HepG2 (cell line): ENCODE measurements around the gene CCM2. TPM values are rescaled to one million over a fixed set of nuclear protein-coding genes. Genes with fewer than 3 reads are reported as not detected.

ENCODE experiments used
- ATAC-seq: fragments of 200-7000 bp; cut with Tn5 transposase; 3 replicates; pipeline ENCODE4 v1.9.1; 2020; ENCODE audit warnings: mild to moderate bottlenecking, moderate library complexity
- BruUV-seq: library from RNA; stranded (reverse); fragments of 400-500 nt; replicated peaks from 2 replicates; lab custom pipeline; 2021; lab: Mats Ljungman, UMichigan
- CTCF ChIA-PET: fragments of 300-600 bp; formaldehyde crosslinking; extraction: SDS; loops from one replicate; lab custom pipeline; 2021; ENCODE audit warnings: low total read pairs, inconsistent platforms, low intra/inter-chr PET ratio; lab: Yijun Ruan, JAX
- POLR2A ChIA-PET: fragments of 350-600 bp; sonication (Branson Sonifier 250); formaldehyde crosslinking; loops from one replicate; lab custom pipeline; 2020; ENCODE audit warnings: antibody characterized with exemption, inconsistent platforms; lab: Yijun Ruan, JAX
- DNase-seq: peaks from one replicate; pipeline ENCODE4 v3.0.0-alpha.2; 2015; ENCODE audit warnings: low spot score
- FAIRE-seq: peaks from 3 replicates; lab custom pipeline; 2011; peaks lifted over from hg19 to GRCh38; lab: Jason Lieb, UNC
- H2AFZ ChIP-seq: one replicate; pipeline ENCODE4 v1.6.1; 2011; ENCODE audit warnings: low read length, inconsistent platforms
- H3K27ac ChIP-seq: fragments of 300-600 bp; 3 replicates; pipeline ENCODE4 v1.8.0; 2011; ENCODE audit warnings: mixed run types, mild to moderate bottlenecking, mixed read lengths, low read length, inconsistent platforms; ENCODE audit not compliant: insufficient read depth; ENCODE audit errors: extremely low read length
- H3K27me3 ChIP-seq, 2 experiments: fragments of 200-600 bp in 1 of 2; 2 replicates in 1 of 2; 3 replicates in 1 of 2; pipeline versions ENCODE4 v1.6.0 to v1.8.0; 2011; ENCODE audit warnings: low read length in 2 of 2, mild to moderate bottlenecking in 2 of 2, moderate library complexity in 2 of 2, inconsistent platforms in 1 of 2; ENCODE audit not compliant: insufficient read depth in 2 of 2, control insufficient read depth in 1 of 2
- H3K36me3 ChIP-seq, 2 experiments: fragments of 200-600 bp in 1 of 2; replicated peaks in 1 of 2; 2 replicates in 1 of 2; 3 replicates in 1 of 2; pipeline versions ENCODE4 v1.5.1 to v1.8.0; 2011; ENCODE audit warnings: low read length in 2 of 2, inconsistent platforms in 1 of 2; ENCODE audit not compliant: insufficient read depth in 2 of 2, control insufficient read depth in 1 of 2
- H3K4me1 ChIP-seq: 2 replicates; pipeline ENCODE4 v1.5.1; 2012; ENCODE audit warnings: low read length, inconsistent platforms; ENCODE audit not compliant: insufficient read depth
- H3K4me2 ChIP-seq: 2 replicates; pipeline ENCODE4 v1.6.0; 2011; ENCODE audit warnings: low read depth, low read length, inconsistent platforms
- H3K4me3 ChIP-seq, 3 experiments: fragments of 200-600 bp in 1 of 3; sonication (generic), shearing (Covaris generic) in 1 of 3; replicated peaks in 1 of 3; 2 replicates each; pipeline ENCODE4 v1.5.1; 2011 to 2016; ENCODE audit warnings: low read length in 3 of 3, inconsistent platforms in 2 of 3, low read depth in 2 of 3, mild to moderate bottlenecking in 2 of 3, control low read depth in 1 of 3, mixed read lengths in 1 of 3; ENCODE audit not compliant: insufficient read depth in 1 of 3
- H3K79me2 ChIP-seq: one replicate; pipeline ENCODE4 v1.6.1; 2011; ENCODE audit warnings: low read length, inconsistent platforms; ENCODE audit not compliant: insufficient read depth
- H3K9ac ChIP-seq: 2 replicates; pipeline ENCODE4 v1.6.0; 2011; ENCODE audit warnings: mild to moderate bottlenecking, low read depth, low read length, inconsistent platforms; ENCODE audit not compliant: insufficient read depth
- H3K9me3 ChIP-seq: 2 replicates; pipeline ENCODE4 v1.5.1; 2012; ENCODE audit warnings: mild to moderate bottlenecking, low read length
- H4K20me1 ChIP-seq: 2 replicates; pipeline ENCODE4 v1.6.0; 2011; ENCODE audit warnings: inconsistent platforms, mild to moderate bottlenecking, low read length, moderate library complexity; ENCODE audit not compliant: insufficient read depth
- AGO1 ChIP-seq: fragments of 200-400 bp; formaldehyde crosslinking; IDR thresholded peaks from 2 replicates; pipeline ENCODE4 v1.6.1; 2017; ENCODE audit warnings: mild to moderate bottlenecking, low read depth, low read length, moderate library complexity; ENCODE audit not compliant: poor library complexity, severe bottlenecking
- ARHGAP35 ChIP-seq: sonication (generic); formaldehyde crosslinking; IDR thresholded peaks from 2 replicates; pipeline ENCODE4 v1.9.0; 2022; ENCODE audit warnings: mild to moderate bottlenecking, inconsistent platforms, moderate library complexity, missing genetic modification reagents, borderline replicate concordance
- GLI4 ChIP-seq: sonication (generic); formaldehyde crosslinking; IDR thresholded peaks from 2 replicates; pipeline ENCODE4 v1.5.1; 2020; ENCODE audit warnings: missing genetic modification reagents, mild to moderate bottlenecking, moderate library complexity, borderline replicate concordance
- KMT2B ChIP-seq: IDR thresholded peaks from 2 replicates; pipeline ENCODE4 v1.6.1; 2016; ENCODE audit warnings: missing genetic modification reagents, missing compliant biosample characterization
- MIER2 ChIP-seq: IDR thresholded peaks from 2 replicates; pipeline ENCODE4 v1.6.1; 2016; ENCODE audit warnings: missing biosample characterization, missing genetic modification reagents
- SCMH1 ChIP-seq: sonication (generic); formaldehyde crosslinking; IDR thresholded peaks from 2 replicates; pipeline ENCODE4 v1.9.0; 2021; ENCODE audit warnings: missing genetic modification reagents, mild to moderate bottlenecking, borderline replicate concordance
- SKI ChIP-seq: fragments of 450-650 bp; IDR thresholded peaks from one replicate; pipeline ENCODE4 v1.6.1; 2018; ENCODE audit warnings: mild to moderate bottlenecking; ENCODE audit not compliant: partially characterized antibody
- ZBTB40 ChIP-seq, 2 experiments: fragments of 450-650 bp in 1 of 2; sonication (generic) in 1 of 2; formaldehyde crosslinking in 1 of 2; IDR thresholded peaks; 2 replicates each; pipeline versions ENCODE4 v1.6.1 to v1.8.0; 2016 to 2022; ENCODE audit warnings: antibody characterized with exemption in 1 of 2, mild to moderate bottlenecking in 1 of 2, missing genetic modification reagents in 1 of 2
- ZNF276 ChIP-seq: sonication (generic); formaldehyde crosslinking; IDR thresholded peaks from 2 replicates; pipeline ENCODE4 v1.4.0; 2020; ENCODE audit warnings: mild to moderate bottlenecking, low read depth, missing genetic modification reagents
- ZNF792 ChIP-seq: IDR thresholded peaks from 2 replicates; pipeline ENCODE4 v1.6.1; 2016
- ZNF841 ChIP-seq: sonication (generic); formaldehyde crosslinking; IDR thresholded peaks from 2 replicates; pipeline ENCODE4 v1.8.1; 2023; ENCODE audit warnings: missing genetic modification reagents, borderline replicate concordance
- WGBS: methylation state at CpG from one replicate; pipeline ENCODE4 v1.1.6; 2017; ENCODE audit warnings: low lambda C conversion rate; 5-methylcytosine and 5-hydroxymethylcytosine counted together
- in situ Hi-C: cut with HindIII; loops from 2 replicates; pipeline ENCODE4 v1.10.0; 2017; ENCODE audit warnings: low pct_unique_long_range_greater_than_20kb; ENCODE audit not compliant: extremely low pct_ligation_motif_present
- intact Hi-C: fragments of 100-400 bp; cut with micrococcal nuclease; formaldehyde crosslinking; loops from one replicate; pipeline ENCODE4 v1.10.0; 2022; ENCODE audit not compliant: unreplicated experiment
- polyA plus RNA-seq, 8 experiments: library from polyadenylated mRNA; depleted of rRNA in 3 of 8; stranded (reverse) in 7 of 8; unstranded in 1 of 8; fragments of >200 nt; fragmentation: Illumina TruSeq in 4 of 8; extraction: Trizol in 4 of 8; gene quantifications; 2 replicates each; pipeline versions ENCODE4 v1.2.1 to v1.2.3, GENCODE V29; 2011 to 2016; ENCODE audit warnings: low read depth in 4 of 8, missing spikeins in 1 of 8, mixed read lengths in 1 of 8; ENCODE audit not compliant: insufficient read depth in 1 of 8
- total RNA-seq, 5 experiments: library from RNA; depleted of rRNA; stranded (reverse); fragments of >200 nt; fragmentation: Illumina TruSeq; extraction: Trizol; gene quantifications; 2 replicates each; pipeline ENCODE4 v1.2.3, GENCODE V29; 2016; ENCODE audit warnings: low read depth in 1 of 5

The CCM2 gene
- total and polyA plus RNA-seq, 2 of the 13 experiments (the other 11 are each of a cell fraction or from before 2014, with no cell fraction given) = 13.7 to 15.8 TPM

- TF ChIP-seq ZBTB40 (IDR thresholded peaks at IDR 0.05) (no peak), ZBTB40 (CRISPR knock-in tag; IDR thresholded peaks at IDR 0.05) (no peak)
Observed at GRCh38 chr7:45050198-45050597, 50.2 kb downstream of the CCM2 start (continued).

GRCh38 chr7:45052011-45052410, 52.0 kb downstream of the CCM2 start:
- no peaks in the 10 kb centered on the region for H3K9me3 ChIP-seq
- no peak for TF ChIP-seq KMT2B (CRISPR knock-in tag)
- no peak for TF ChIP-seq ZNF276 (CRISPR knock-in tag)
- TF ChIP-seq MIER2 (CRISPR knock-in tag) = no peak
- no peak for TF ChIP-seq ARHGAP35 (CRISPR knock-in tag)
- TF ChIP-seq ZNF841 (CRISPR knock-in tag) = no peak
- TF ChIP-seq SCMH1 = no peak
- no peak for TF ChIP-seq GLI4 (CRISPR knock-in tag)
- TF ChIP-seq AGO1 = no peak
- TF ChIP-seq SKI = no peak
- no peak for TF ChIP-seq ZNF792
- TF ChIP-seq, all 625 proteins: peak for 0
- Histone ChIP-seq H3K79me2 (no peaks in the 10 kb centered on the region), H3K36me3 (no peaks in the 10 kb centered on the region; a peak in 1 of 5 replicates), H3K27ac (no peak overlapping the region), H3K4me3 (no peak overlapping the region), H3K4me1 (no peaks in the 10 kb centered on the region), H4K20me1 (no peaks in the 10 kb centered on the region), H3K27me3 (no peaks in the 10 kb centered on the region), H2AFZ (no peak overlapping the region), H3K9ac (no peak overlapping the region), H3K4me2 (no peak overlapping the region)
- ChIA-PET CTCF (no interaction called here), POLR2A (no interaction called here)
- BruUV-seq = no TSS peak
- DNase-seq (no peak), ATAC-seq (no peak), FAIRE-seq (no peak)
- intact Hi-C loops = no loop called here
- in situ Hi-C loops = no loop called here
- WGBS = 87% methylated on average over 3 of the region's 3 CpGs
